Gastroesophageal sphincter (tissue), 3 donors: ENCODE data around the gene SND1.

Source experiments
- POLR2A ChIP-seq, 2 donors: fragments of 450-650 bp; IDR thresholded peaks; one replicate each; pipeline ENCODE4 v1.6.1; 2017; ENCODE audit warnings: antibody characterized with exemption in 2 of 2, mild to moderate bottlenecking in 2 of 2, moderate library complexity in 1 of 2
- POLR2AphosphoS5 ChIP-seq: sonication (generic); formaldehyde crosslinking; IDR thresholded peaks from one replicate; pipeline ENCODE4 v1.6.1; 2017; ENCODE audit warnings: antibody characterized with exemption
- TF ChIP-seq, protein P1 (sequence below), 4 experiments: fragments of 200-600 bp in 2 of 4; fragments of 450-650 bp in 2 of 4; sonication (generic) in 1 of 4; IDR thresholded peaks; one replicate each; pipeline ENCODE4 v1.5.1; 2017 to 2019; ENCODE audit warnings: antibody characterized with exemption in 4 of 4, mild to moderate bottlenecking in 2 of 4, moderate library complexity in 2 of 4

DNA sequence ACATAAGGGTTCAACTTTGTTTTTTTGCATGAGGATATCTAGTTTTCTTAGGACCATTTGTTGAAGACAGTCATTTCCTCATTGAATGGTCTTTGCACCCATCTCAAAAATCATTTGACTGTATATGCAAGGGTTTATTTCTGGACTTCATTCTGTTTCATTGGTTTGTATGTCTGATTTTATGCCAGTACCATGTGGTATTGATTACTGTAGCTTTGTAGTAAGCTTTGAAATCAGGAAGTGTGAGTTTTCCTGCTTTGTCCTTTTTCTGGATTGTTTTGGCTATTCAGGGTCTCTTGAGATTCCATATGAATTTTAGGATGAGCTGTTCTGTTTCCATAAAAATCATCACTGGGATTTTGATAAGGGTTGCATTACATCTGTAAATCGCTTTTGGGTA, 63.9 kb downstream of the SND1 start:
- TF ChIP-seq, protein P1, sequence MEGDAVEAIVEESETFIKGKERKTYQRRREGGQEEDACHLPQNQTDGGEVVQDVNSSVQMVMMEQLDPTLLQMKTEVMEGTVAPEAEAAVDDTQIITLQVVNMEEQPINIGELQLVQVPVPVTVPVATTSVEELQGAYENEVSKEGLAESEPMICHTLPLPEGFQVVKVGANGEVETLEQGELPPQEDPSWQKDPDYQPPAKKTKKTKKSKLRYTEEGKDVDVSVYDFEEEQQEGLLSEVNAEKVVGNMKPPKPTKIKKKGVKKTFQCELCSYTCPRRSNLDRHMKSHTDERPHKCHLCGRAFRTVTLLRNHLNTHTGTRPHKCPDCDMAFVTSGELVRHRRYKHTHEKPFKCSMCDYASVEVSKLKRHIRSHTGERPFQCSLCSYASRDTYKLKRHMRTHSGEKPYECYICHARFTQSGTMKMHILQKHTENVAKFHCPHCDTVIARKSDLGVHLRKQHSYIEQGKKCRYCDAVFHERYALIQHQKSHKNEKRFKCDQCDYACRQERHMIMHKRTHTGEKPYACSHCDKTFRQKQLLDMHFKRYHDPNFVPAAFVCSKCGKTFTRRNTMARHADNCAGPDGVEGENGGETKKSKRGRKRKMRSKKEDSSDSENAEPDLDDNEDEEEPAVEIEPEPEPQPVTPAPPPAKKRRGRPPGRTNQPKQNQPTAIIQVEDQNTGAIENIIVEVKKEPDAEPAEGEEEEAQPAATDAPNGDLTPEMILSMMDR (IDR thresholded peaks at IDR 0.05) = no peak
- TF ChIP-seq POLR2A (IDR thresholded peaks at IDR 0.05) (no peak), POLR2AphosphoS5 (no peak)
